ENCODE data around the gene ASAP3.

The ASAP3 gene

DNA sequence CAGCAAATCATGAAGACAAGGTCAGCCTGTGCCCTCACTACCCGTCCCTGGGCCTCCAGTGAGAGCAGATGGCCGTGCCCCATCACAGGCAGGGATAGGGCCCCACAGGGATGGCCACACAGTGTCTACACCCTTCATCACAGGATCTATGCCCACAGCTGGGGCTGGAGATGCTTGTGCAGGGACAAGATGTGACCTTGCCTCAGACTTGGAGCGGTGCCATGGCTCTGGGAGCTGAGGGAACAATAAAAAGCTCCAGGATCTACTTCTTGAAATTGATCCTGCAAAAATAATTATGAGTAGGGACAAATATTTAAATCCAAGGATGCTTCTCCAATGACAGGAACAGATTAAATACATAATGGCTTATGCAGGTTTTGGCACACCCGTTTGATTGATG lies 34.0 kb downstream of the ASAP3 start:
- no peaks in the 10 kb centered on the region for H3K9me2 ChIP-seq (replicated peaks; ENCODE audit: low read depth, low read length)
- peaks cover 24% of the 10 kb centered on the region for H3K4me1 ChIP-seq (ENCODE audit: insufficient read depth, low read length, poor library complexity, severe bottlenecking)
- no peaks in the 10 kb centered on the region for H3K36me3 ChIP-seq (ENCODE audit: insufficient read depth, low read length)
- H2AFZ ChIP-seq (ENCODE audit: low read length) = no peak overlapping the region
- H3K79me2 ChIP-seq (ENCODE audit: insufficient read depth, low read length) = no peaks in the 10 kb centered on the region
- no peaks in the 10 kb centered on the region for H3K9me3 ChIP-seq (ENCODE audit: insufficient read depth, low read depth, low read length)
- H3K4me3 ChIP-seq (ENCODE audit: low read length, poor library complexity, severe bottlenecking) = no peak overlapping the region
- TF ChIP-seq CTCF (conservative IDR thresholded peaks at IDR 0.05; ENCODE audit: low read length) (no peak), EZH2phosphoT487 (IDR thresholded peaks at IDR 0.05; ENCODE audit: borderline replicate concordance) (no peak)
- H3K9ac ChIP-seq (ENCODE audit: low read depth, low read length, poor library complexity, severe bottlenecking) = no peak overlapping the region
- H3K27me3 ChIP-seq (ENCODE audit: insufficient read depth, low read length, poor library complexity, severe bottlenecking) = no peaks in the 10 kb centered on the region
- no peaks in the 10 kb centered on the region for H3F3A ChIP-seq (ENCODE audit: low read depth)
- H4K20me1 ChIP-seq (ENCODE audit: insufficient read depth, low read length, poor library complexity, severe bottlenecking) = no peaks in the 10 kb centered on the region
- H3K4me2 ChIP-seq (ENCODE audit: low read depth, low read length, poor library complexity, severe bottlenecking) = no peak overlapping the region

DNA sequence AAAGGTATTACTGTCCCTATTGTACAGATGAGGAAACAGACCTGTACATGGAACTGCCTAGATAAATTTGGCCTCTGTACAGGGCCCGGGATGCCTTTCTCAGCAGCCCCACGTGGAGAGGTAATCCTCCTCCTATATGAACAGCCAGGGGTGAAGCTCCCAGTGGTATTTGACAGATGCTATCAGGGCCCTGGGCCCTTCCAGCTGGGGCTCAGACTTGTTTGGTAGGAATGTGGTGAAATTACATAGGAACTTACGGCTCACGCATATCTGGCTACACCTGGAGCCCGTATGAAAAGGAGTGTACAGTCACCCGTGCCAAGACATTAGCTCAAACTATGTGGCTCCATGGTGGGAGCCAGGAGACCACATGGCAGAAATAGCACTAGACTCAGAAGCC lies 34.7 kb downstream of the ASAP3 start:
- Histone ChIP-seq H3K9ac (ENCODE audit: low read depth, low read length, poor library complexity, severe bottlenecking) (no peak overlapping the region), H3K9me3 (ENCODE audit: insufficient read depth, low read depth, low read length) (no peaks in the 10 kb centered on the region), H3K4me3 (ENCODE audit: low read length, poor library complexity, severe bottlenecking) (no peak overlapping the region), H4K20me1 (ENCODE audit: insufficient read depth, low read length, poor library complexity, severe bottlenecking) (no peaks in the 10 kb centered on the region), H3K27me3 (ENCODE audit: insufficient read depth, low read length, poor library complexity, severe bottlenecking) (no peaks in the 10 kb centered on the region), H3F3A (ENCODE audit: low read depth) (no peaks in the 10 kb centered on the region), H3K4me1 (ENCODE audit: insufficient read depth, low read length, poor library complexity, severe bottlenecking) (peaks cover 24% of the 10 kb centered on the region), H3K79me2 (ENCODE audit: insufficient read depth, low read length) (no peaks in the 10 kb centered on the region), H2AFZ (ENCODE audit: low read length) (no peak overlapping the region), H3K9me2 (replicated peaks; ENCODE audit: low read depth, low read length) (no peaks in the 10 kb centered on the region), H3K4me2 (ENCODE audit: low read depth, low read length, poor library complexity, severe bottlenecking) (no peak overlapping the region), H3K36me3 (ENCODE audit: insufficient read depth, low read length) (no peaks in the 10 kb centered on the region)
- TF ChIP-seq EZH2phosphoT487 (IDR thresholded peaks at IDR 0.05; ENCODE audit: borderline replicate concordance) = no peak
- no peak for TF ChIP-seq CTCF (conservative IDR thresholded peaks at IDR 0.05; ENCODE audit: low read length)

GRCh38 chr1:23448846-23449245 lies 35.1 kb downstream of the ASAP3 start:
- Histone ChIP-seq H2AFZ (ENCODE audit: low read length) (no peak overlapping the region), H3F3A (ENCODE audit: low read depth) (no peaks in the 10 kb centered on the region), H3K27me3 (ENCODE audit: insufficient read depth, low read length, poor library complexity, severe bottlenecking) (no peaks in the 10 kb centered on the region), H3K36me3 (ENCODE audit: insufficient read depth, low read length) (no peaks in the 10 kb centered on the region), H3K9me3 (ENCODE audit: insufficient read depth, low read depth, low read length) (no peaks in the 10 kb centered on the region), H4K20me1 (ENCODE audit: insufficient read depth, low read length, poor library complexity, severe bottlenecking) (no peaks in the 10 kb centered on the region), H3K4me2 (ENCODE audit: low read depth, low read length, poor library complexity, severe bottlenecking) (no peak overlapping the region), H3K9ac (ENCODE audit: low read depth, low read length, poor library complexity, severe bottlenecking) (no peak overlapping the region), H3K4me3 (ENCODE audit: low read length, poor library complexity, severe bottlenecking) (no peak overlapping the region), H3K4me1 (ENCODE audit: insufficient read depth, low read length, poor library complexity, severe bottlenecking) (peaks cover 24% of the 10 kb centered on the region), H3K9me2 (replicated peaks; ENCODE audit: low read depth, low read length) (no peaks in the 10 kb centered on the region), H3K79me2 (ENCODE audit: insufficient read depth, low read length) (no peaks in the 10 kb centered on the region)
- no peak for TF ChIP-seq CTCF (conservative IDR thresholded peaks at IDR 0.05; ENCODE audit: low read length)
- TF ChIP-seq EZH2phosphoT487 (IDR thresholded peaks at IDR 0.05; ENCODE audit: borderline replicate concordance) = no peak
